ENCODE data around the gene LTB. TPM values are rescaled to one million over a fixed set of nuclear protein-coding genes. Genes with fewer than 3 reads are reported as not detected.

Gene LTB
- total RNA-seq, 1 donor from 2014 or later, result 1.1 TPM

- peak; percentile 92 for ATAC-seq
These were observed 35.1 kb downstream of the LTB start, which contains the start of gene NFKBIL1 for GRCh38 chr6:31546958-31547726. Gene NFKBIL1 (plus strand): TSS chr6:31547608. CDS start chr6:31547695, 87 bp downstream.

GRCh38 chr6:31546339-31546957 is 35.8 kb downstream of the LTB start, which contains the start of gene ATP6V1G2:
Gene ATP6V1G2 (minus strand): TSS chr6:31546608. CDS start chr6:31546559, 49 bp downstream.
- peak; percentile 83 for ATAC-seq

GRCh38 chr6:31545291-31545690 is 36.9 kb downstream of the LTB start:
- no peak for ATAC-seq

GRCh38 chr6:31544676-31545075 is 37.5 kb downstream of the LTB start:
- no peak for ATAC-seq

- no peak for ATAC-seq
These were observed 38.6 kb downstream of the LTB start for GRCh38 chr6:31543639-31544038.

- peak; percentile 88 for ATAC-seq
These were observed 40.3 kb downstream of the LTB start, which contains the start of gene DDX39B for GRCh38 chr6:31541658-31542521. Gene DDX39B (minus strand): TSS chr6:31542003. CDS start chr6:31540532, 1,471 bp downstream.

GRCh38 chr6:31541059-31541657 is 41.1 kb downstream of the LTB start:
- ATAC-seq, result peak; percentile 46

GRCh38 chr6:31540640-31541039 is 41.6 kb downstream of the LTB start:
- ATAC-seq, result no peak

- no peak for ATAC-seq
These were observed 43.3 kb downstream of the LTB start for GRCh38 chr6:31538805-31539400.

- ATAC-seq, result no peak
These were observed 46.5 kb downstream of the LTB start for GRCh38 chr6:31535538-31536324.

- ATAC-seq, result no peak
These were observed 47.6 kb downstream of the LTB start for GRCh38 chr6:31534521-31535040.

GRCh38 chr6:31534011-31534410 is 48.2 kb downstream of the LTB start:
- no peak for ATAC-seq

GRCh38 chr6:31533455-31533841 is 48.8 kb downstream of the LTB start:
- ATAC-seq, result no peak

- no peak for ATAC-seq
These were observed 49.4 kb downstream of the LTB start for GRCh38 chr6:31532644-31533454.

- ATAC-seq, result no peak
These were observed 50.2 kb downstream of the LTB start for GRCh38 chr6:31531771-31532643.

GRCh38 chr6:31531162-31531561 is 51.1 kb downstream of the LTB start:
- no peak for ATAC-seq

- ATAC-seq, result no peak
These were observed 51.6 kb downstream of the LTB start for GRCh38 chr6:31530659-31531058.

Measured in esophagus mucosa (tissue), 1 donor.